ENCODE data around the gene VAMP8.
A peak's percentile ranks its signal among the peaks of the same experiment; 100 is the strongest.
"Not testable (repeated sequence)": the region's sequence is repeated elsewhere in the genome, so short reads cannot be mapped to it uniquely, and the experiment has no call there.

The VAMP8 gene

DNA sequence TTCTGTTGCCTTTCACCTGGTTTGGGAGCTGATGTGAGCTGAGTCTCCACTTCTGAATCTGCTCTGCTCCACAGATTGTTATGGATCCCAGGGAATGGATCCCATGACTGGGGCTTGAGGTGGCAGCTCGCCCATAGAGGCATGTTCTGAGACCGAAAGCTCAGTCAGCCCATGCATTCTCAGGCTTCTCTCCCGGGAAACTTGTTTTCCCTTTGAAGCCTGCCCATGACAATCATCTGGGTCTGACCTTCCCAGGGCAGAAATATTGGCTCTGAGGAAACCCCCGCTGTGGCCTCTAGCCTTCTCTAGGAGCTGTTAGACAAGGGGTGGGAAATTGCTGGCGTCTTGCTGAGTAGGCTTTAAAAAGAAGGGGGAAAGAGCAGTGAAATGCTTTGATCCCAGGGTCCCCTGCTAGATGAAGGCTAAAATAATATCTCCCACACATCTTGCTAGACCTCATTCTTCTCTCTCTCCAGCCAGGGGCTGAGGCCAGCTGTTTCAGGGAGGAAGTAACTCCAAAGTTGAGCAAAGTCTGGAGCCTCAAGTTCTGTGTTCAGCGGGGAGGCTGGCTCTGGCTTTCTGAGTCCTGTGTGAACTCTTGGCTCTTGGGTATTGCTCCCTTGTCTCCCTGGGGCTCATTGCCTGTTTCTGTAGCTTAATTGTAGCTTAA is 2.0 kb downstream of the VAMP8 start:
- DNase-seq (ENCODE audit: low spot score), result no peak

DNA sequence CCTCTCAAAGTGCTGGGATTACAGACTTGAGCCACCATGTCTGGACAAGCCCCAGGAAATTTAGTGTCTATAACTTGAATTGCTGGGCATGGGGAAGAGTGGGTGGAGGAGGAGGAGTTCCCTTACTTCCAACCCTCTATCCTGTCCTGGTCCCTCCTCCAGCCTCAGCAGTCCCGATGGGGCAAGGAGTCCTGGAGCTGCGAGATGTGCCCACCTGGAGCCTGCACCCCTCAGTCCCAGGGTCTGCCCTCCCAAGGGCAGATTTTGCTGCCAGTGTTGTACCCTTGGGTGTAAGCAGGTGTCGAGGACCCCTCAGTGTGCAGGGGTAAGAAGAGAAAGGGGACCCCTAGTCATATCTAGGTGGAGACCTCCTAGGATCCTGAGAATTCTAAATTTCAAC is 2.8 kb downstream of the VAMP8 start:
- DNase-seq (ENCODE audit: low spot score), result no peak

DNA sequence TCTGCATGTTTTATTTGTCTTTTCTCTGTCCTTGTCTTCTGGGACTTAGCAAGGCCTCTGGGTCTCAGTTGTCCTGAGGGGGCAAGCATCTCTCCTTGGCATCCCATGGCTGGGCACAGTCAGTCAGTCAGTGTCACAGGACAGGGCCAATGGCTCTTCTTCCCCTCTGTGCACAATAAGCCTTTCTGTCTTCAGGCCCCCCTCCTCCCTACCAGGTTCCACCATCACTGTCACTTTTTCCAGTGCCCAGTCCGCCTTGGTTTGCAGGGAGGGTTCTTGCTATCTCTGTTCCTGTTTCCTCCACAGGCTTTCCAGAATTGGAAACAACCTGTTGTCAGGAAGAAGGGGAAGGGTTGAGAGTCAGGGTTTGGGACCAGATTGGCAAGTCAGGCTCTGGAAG is 5.1 kb downstream of the VAMP8 start:
- no peak for DNase-seq (ENCODE audit: low spot score)

DNA sequence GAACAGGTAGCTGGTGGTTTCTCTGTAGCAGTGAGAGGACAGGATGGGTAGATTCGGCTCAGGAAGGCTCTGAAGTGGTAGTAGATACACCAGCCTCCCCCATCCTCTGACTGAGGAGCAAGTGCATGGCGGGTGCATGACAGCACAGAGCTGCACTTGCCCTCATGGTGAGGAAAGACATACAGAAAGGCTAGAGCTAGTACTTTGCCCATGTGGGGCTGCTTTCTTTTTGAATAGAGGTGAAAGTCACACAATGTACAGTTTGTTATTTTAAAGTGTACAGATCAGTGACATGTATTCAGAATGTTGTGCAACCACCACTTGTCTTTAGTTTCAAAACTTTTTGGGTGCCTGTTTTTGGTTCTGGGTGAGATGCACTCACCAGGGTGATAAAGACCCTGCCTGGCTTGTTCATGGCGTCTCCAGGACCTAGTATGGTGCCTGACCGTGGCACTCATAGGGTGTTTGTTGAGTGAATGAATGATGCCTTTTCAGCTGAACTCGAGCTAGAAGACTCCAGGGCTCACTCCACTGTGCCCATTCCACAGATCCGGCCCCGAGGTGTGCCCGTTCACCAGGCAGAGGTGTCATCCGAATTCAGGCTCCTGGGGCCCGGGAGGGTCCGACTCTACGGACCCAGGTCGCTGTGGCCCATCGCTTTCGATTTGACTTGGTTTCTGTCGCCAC is 6.4 kb downstream of the VAMP8 start:
- no peak for DNase-seq (ENCODE audit: low spot score)

DNA sequence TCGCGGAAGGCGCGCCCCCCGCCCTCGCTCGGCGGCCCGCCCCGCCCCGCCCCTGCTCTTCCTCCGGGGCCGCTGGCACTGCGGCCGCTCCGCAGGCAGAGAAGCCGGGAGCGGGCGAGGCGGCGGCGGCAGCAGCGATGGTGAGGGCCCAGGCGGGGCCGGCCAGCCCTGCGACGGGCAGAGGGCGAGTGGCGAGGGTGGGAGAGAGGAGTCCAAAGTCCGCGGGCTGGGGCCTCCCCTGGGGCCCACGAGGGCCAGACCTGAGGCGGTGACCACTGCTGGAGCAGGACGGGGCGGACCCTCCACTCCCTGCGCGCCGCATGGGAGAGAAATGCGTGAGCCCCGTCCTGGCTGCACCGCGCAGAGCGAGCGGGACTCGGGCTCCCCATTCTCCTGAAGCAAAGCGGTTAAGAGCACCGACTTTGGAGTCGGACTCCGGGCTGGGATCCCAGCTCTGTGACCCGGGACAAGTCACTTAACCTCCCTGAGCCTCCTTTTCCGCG is 7.0 kb downstream of the VAMP8 start, which contains the start of gene VAMP5:
Gene VAMP5 (plus strand): TSS at position 78 of the 503 bp plus-strand sequence. CDS start 60 bp downstream, at position 138.
- DNase-seq (ENCODE audit: low spot score), result no peak

DNA sequence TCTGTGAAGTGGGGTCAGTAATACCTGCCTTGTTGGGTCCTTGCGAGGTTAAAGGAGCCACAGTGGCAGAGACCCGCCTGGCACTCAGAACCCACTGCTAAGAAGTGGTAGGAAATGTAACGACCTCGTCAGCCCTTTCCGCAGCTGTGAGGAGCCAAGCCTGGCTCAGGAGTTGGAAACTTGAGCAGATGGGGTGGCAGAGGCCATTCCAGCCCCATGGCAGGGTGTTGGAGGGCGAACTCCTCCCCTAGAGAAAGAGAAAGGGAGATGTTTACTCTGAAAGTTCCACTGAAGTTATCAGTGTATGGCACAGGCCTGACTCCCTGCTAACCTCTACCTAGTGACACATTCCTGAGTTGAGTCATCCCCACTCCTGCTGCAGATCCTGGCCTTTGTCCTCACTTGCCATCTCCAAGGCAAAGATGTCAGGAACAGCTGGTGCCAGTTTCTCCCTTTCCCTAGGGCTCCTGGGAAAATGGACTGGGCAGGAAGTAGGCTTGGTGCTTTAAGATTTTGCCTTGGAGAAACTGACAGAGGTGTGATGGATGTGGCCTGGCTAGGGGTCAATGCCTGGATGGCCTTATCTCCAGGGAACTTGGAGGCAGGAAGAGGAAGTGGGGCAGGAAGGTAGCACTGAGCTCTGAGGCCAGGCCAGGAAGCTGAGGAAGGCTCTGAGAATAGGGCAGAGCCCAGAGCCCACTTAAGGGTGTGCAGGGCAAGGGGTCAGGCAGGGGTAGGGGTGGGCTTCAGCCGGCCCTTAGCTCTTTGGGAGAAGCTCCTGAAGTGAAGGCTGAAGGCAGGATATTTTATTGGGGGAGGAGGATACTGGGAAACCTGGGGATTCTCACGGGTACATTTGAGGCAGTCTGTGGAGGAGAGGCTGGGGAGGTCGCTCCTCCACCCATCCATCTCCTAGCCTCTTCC is 7.7 kb downstream of the VAMP8 start:
- DNase-seq (ENCODE audit: low spot score), result peak; percentile 94

DNA sequence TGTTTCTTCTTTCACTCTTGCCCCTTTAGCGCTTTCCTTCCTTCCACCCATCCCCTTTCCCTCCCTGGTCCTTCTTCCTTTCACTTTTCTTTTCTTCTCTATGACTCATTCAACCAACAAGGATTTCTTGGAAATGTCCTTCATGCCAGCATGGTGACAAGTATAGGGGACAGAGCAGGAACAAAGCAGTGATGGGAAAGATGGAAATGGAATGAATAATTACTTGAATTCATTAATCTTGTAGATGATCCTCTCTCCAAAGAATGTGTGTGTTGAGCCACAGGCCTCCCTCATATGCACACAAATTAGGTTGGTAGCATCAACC is 8.4 kb downstream of the VAMP8 start:
- DNase-seq (ENCODE audit: low spot score), result peak; percentile 50

DNA sequence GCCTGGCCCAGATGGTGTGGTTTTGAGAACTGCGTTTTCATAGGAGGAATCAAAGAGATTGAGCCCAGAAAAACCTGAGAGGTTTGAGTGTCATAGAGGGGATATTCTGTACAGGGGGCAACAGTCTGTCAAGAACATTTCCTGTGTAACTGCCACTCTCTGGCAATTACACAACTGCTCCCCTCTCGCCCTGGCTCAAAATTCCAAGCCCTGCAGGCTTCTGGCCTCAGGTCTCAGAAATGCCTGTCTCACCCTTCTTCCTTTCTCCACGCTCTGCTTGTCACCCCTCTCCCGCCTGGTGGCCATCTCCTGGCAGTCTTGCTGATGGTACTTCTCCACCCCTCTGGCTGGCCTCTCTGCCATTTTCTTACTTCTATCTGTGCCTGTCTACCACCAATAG is 10.8 kb downstream of the VAMP8 start:
- DNase-seq (ENCODE audit: low spot score), result no peak

DNA sequence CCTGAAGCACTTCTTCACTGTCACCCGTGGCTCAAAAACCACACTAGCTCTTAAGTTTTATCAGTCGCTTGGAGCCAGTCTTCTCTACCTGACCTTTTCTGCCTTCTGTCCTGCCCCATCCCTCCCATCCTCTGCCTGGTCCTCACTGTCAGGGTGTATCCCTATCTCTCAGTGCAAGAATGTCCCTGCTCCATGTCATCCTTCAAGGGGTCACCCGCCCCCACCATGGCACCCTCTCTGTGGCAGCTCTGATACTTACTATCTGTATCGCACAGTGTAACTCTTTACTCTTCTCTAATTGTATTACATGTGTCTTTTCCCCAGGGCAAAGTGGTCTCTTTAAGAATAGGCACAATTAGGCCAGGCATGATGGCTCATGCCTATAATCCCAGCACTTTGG is 11.3 kb downstream of the VAMP8 start:
- no peak for DNase-seq (ENCODE audit: low spot score)

DNA sequence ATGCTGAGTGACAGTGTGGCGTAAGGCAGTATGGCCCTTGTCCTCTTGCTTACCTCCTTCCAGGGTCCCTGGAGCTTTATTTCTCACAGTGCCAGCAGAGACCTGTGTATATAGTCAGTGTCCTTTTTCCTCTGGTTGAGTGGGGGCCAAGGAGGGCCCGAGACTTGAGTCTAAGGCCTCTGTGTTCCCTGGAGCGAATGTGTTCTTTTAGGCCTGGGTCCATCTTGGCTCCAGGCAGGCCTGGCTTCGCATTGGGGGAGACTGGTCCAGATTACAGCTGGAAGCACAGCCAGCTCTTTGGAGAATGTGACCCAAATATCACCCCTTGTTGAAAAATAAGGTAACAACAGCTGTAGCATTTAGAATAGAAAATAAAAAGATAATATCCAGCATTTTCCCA is 11.8 kb downstream of the VAMP8 start:
- no peak for DNase-seq (ENCODE audit: low spot score)

DNA sequence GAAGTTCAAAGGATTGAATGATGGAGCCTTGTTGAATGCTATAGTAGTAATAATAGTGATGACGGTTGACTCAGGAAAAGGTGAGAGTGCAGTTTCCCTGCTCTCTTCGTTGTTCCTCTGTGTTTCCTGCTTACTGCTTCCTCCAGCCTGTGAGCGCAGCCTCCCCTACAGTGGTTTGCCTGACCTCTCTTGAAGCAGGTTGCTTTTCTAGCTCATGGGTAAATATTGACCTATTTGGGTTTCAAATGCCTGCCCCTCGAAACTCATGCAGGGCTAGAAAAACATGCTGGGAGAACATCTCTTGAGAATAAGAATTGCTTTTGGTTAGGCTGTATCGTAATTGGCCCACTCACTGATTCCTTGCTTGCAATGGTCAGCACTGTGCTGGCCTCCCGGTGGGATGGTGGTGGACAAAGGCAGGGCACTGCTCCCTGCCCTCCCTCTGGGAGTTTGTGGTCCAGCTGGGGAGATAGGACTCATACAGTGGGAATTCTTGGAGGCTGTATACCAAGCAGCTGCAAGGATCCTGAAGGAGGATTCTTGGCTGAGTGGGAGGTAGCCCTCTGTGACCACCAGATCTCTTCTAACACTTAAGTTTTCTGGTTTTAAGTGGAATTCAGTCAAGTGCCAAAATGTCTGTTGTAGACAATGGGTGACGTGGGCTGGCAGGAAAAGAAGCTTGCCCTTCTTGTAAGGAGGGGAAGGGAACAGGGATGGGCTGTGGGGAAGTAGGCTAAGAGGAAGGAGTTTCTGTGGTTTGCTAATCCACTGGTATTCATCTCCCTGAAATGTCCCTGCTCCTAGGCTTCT is 12.8 kb downstream of the VAMP8 start:
- DNase-seq (ENCODE audit: low spot score), result no peak

DNA sequence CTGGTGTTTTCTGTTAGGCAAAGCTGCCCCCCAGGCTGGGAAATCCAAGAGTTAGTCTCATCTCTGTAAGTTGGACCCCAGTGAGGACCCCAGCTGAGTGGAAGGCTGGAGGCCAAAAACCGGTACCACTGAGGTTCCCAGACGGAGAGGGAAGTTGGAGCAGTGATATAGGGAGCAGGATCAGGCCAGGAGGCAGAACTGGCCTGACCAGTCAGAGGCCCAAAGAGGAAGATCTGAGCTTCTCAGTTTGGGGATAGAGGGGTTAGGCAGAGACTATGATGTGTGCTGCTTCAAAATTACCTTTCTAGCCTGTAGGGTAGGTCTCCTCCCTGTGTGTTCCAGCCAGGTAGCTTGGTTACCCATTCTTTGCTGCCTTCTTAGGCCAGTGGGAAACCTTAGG is 13.6 kb downstream of the VAMP8 start:
- no peak for DNase-seq (ENCODE audit: low spot score)

DNA sequence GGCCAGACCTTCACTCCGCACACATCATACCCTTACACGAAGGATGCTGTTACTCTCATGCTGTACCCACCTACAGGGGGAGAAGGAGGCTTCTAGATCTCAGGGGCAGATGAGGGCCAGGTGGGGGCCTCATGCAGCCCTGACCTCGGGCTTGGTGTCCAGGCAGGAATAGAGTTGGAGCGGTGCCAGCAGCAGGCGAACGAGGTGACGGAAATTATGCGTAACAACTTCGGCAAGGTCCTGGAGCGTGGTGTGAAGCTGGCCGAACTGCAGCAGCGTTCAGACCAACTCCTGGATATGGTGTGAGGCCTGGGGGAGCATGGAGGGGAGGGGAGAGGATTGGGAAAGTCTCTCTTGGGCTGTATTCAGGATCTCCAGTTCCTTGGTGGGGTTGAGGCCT is 14.2 kb downstream of the VAMP8 start:
- no peak for DNase-seq (ENCODE audit: low spot score)

DNA sequence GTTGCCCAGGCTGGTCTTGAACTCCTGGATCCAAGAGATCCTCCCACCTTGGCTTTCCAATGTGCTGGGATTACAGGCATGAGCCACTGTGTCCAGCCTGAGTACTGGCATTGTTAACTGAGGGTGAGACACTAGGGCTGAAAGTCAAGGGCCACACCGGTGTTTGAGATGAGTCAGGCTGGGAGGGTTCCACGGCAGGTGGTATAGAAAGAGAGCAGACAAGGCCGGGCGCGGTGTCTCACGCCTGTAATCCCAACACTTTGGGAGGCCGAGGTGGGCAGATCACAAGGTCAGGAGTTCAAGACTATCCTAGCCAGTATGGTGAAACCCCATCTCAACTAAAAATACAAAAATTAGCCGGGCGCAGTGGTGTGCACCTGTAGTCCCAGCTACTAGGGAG is 14.9 kb downstream of the VAMP8 start:
- not testable (repeated sequence) for DNase-seq (ENCODE audit: low spot score)

DNA sequence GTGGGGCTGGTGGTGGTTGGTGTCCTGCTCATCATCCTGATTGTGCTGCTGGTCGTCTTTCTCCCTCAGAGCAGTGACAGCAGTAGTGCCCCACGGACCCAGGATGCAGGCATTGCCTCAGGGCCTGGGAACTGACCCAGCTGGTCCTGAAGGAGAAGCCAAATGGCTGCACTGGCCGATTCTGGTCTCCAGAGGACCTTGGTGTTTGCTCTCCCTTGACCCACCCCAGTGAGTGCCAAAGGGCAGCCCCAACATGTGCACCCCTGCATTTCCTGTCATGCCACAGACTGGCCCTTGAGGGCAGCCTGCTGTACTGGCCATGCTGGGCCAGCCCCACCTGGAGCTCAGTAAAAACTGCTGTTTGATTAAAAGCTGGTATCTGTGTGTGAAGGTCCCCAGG is 15.6 kb downstream of the VAMP8 start:
- no peak for DNase-seq (ENCODE audit: low spot score)

DNA sequence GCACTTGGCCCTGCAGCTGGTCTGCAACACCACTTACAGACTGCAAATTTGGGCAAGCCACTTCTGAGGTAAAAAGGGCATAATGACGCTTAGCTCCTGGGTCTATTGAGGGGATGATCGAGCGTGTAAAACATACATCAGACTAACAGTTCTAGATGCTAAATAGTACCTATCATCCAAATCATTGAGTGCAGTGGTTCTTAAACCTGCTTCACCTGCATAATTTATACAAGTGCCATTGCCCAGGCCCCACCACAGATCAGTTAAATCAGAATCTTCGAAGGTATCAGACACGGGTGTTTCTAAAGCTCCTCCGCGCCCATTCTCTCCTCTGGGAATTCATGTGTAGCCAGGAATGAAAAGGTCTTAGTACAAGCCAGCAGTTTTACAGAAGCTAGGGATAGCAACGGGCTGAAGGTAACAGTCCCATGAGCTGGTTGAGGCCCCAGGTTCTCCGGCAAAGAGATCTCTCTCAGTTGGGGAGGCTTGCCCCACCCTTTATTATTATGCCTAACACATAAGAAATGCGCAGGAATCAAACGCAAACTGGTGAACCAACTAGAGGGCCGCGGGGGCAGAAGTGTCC is 17.4 kb downstream of the VAMP8 start:
- no peak for DNase-seq (ENCODE audit: low spot score)

DNA sequence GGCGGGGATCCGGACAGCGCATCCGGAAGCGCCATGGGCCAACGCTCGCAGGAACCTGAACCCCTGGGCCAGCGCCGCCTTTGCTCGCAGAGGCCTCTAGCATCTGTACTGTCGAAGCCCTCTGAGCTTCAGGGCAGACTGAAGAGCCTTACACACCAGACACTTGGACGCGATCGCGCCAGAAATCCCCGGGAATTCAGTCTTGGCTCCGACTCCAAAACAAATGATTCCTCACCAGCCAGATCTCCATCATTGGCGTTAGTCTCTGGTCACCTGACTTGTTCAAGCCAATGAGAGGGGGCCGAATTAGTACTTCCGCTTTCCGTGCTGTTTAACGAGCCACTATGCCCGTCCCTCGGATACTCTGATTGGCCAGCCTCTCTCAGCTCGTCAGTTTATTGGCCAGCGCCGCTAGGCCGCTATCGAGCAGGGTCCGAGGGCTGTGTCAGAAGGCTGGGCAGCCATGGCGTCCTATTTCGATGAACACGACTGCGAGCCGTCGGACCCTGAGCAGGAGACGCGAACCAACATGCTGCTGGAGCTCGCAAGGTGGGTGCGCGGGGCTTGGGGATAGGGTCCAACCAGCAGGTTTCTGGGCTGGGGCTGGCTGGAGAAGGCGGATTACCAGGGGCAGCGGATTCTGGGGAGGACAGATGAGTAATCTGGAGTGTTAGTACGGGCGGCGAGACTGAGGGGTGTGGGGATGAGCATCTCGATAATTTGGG is 18.1 kb downstream of the VAMP8 start, which contains the start of gene RNF181:
Gene RNF181 (plus strand): TSS at position 445 of the 725 bp plus-strand sequence. CDS start 19 bp downstream, at position 464.
- peak; percentile 99 for DNase-seq (ENCODE audit: low spot score)

DNA sequence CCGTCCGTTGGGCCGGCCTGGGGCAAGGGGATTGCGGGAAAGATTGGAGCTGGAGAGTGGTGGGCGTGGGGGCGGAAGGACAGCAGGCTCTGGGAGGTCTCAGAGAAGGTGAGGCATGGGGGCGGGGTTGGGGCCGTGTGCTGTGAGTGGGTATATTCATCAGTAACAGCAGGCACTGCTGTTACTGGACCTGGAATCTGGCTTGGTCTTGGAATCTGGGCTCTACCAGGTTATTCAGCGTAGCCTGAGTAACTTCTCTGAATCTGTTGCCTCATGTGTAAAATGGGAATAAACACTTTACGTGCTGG is 18.6 kb downstream of the VAMP8 start:
- no peak for DNase-seq (ENCODE audit: low spot score)

DNA sequence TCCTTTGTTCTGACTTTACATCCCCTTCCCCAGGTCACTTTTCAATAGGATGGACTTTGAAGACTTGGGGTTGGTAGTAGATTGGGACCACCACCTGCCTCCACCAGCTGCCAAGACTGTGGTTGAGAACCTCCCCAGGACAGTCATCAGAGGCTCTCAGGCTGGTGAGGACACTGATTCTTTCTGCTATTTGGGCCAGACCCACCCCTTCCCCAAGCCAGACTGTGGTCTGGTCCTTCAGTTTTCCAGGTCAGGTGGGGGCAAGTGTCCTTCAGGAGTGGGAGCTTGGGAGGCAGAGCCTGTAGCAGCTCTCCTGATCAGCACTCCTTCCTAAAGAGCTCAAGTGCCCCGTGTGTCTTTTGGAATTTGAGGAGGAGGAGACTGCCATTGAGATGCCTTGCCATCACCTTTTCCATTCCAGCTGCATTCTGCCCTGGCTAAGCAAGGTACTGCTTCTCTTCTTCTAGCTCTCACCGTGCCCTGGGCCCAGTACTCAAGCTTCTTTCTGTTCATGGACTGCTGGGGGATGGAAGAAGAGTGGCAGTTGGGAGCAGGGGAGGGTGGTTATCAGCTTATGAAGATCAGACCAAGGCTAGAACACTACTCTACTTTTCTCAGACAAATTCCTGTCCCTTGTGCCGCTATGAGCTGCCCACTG is 19.2 kb downstream of the VAMP8 start:
- no peak for DNase-seq (ENCODE audit: low spot score)

DNA sequence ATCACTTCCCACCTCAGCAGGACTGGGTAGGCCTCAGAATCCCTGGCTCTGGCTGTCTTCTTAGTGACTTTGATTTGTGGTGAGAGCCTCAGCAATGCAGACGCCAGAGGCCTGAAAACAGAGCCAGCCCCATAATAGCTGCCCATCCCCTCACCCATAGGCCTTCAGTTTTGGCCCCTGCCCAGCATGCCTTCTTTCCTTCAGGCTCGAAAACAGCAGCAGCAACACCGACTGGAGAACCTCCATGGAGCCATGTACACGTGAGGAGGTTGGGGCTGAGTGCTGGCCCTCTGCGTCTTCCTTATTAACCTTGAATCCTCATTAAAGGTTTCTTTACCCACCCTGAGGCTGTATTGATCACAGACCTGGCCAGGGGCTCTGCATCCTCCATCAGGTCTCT is 19.9 kb downstream of the VAMP8 start:
- no peak for DNase-seq (ENCODE audit: low spot score)

Measured in SW480 (cell line).